Mesodermal cell (in vitro differentiated cells): ENCODE measurements around the gene TMEM178A.
A peak's percentile ranks its signal among the peaks of the same experiment; 100 is the strongest.

Experiments used
- H3K27ac ChIP-seq: 2 replicates; pipeline ENCODE4 v1.7.0; 2013; ENCODE audit warnings: mild to moderate bottlenecking, low read depth, low read length, moderate library complexity; ENCODE audit not compliant: severe bottlenecking
- H3K36me3 ChIP-seq: 2 replicates; pipeline ENCODE4 v1.7.1; 2013; ENCODE audit warnings: mild to moderate bottlenecking, low read length, moderate library complexity; ENCODE audit not compliant: control insufficient read depth, insufficient read depth
- H3K4me1 ChIP-seq: one replicate; pipeline ENCODE4 v1.7.1; 2013; ENCODE audit warnings: mild to moderate bottlenecking, low read length; ENCODE audit not compliant: insufficient read depth, control insufficient read depth, poor library complexity, severe bottlenecking
- H3K4me3 ChIP-seq: 2 replicates; pipeline ENCODE4 v1.7.0; 2013; ENCODE audit warnings: low read length, control low read depth, mild to moderate bottlenecking; ENCODE audit not compliant: insufficient read depth, poor library complexity, severe bottlenecking; ENCODE audit errors: extremely low read depth
- H3K9me3 ChIP-seq: 2 replicates; pipeline ENCODE4 v1.7.1; 2013; ENCODE audit warnings: mild to moderate bottlenecking, low read length, moderate library complexity; ENCODE audit not compliant: control insufficient read depth
- WGBS, 2 experiments: methylation state at CpG; one replicate each; pipeline ENCODE4 v1.1.5; 2013; ENCODE audit warnings: missing lambda C conversion rate in 2 of 2; ENCODE audit not compliant: insufficient coverage in 2 of 2; 5-methylcytosine and 5-hydroxymethylcytosine counted together

The TMEM178A gene

DNA sequence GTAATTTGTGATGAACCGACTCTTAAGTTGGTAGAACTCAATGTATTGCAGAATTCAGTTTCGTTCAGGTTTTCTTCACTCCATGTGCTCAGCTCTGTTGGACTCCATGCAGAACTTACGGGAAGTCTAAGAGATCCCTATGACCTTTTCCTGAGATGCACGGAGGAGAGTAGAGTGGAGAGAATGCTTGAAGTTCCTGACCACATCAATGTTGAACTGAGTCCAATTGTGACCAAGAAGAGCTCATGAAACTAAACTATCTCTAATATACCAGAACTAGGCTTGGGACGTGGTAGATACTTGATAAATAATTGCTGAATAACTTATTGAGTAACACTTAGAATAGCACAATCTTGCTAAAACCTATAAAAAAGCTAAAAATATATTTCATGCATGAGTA is 47.2 kb downstream of the TMEM178A start:
- 94 to 100% methylated on average over 3 of the region's 5 CpGs for WGBS, 2 experiments
- Histone ChIP-seq H3K27ac (no peak overlapping the region), H3K9me3 (no peaks in the 10 kb centered on the region), H3K36me3 (no peaks in the 10 kb centered on the region), H3K4me1 (no peaks in the 10 kb centered on the region), H3K4me3 (no peak overlapping the region)

DNA sequence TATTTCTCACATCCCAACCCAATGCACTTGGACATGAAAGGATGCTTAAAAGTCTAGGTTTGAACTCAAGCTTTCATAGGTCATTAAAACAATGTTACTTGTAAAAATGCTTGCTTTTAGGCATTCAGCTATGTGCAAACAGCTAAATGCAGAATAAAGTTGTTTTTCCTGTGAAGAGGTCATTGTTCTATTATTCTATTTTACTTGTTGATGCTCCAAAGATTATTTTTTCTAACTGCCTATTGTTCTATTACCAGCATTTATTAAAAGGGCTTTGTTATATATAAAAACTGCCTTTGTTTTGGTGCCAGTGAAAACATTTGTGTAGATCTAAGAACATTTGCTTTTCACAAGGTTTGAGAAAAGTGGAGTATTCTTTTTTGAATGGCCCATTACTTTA is 49.4 kb downstream of the TMEM178A start:
- Histone ChIP-seq H3K36me3 (no peaks in the 10 kb centered on the region), H3K27ac (no peak overlapping the region), H3K4me1 (no peaks in the 10 kb centered on the region), H3K4me3 (no peak overlapping the region), H3K9me3 (no peaks in the 10 kb centered on the region)

GRCh38 chr2:39715822-39716221 is 50.1 kb downstream of the TMEM178A start:
- 71 to 100% methylated on average over 1 of the region's 3 CpGs for WGBS, 2 experiments
- no peak overlapping the region for H3K27ac ChIP-seq
- no peaks in the 10 kb centered on the region for H3K9me3 ChIP-seq
- no peaks in the 10 kb centered on the region for H3K36me3 ChIP-seq
- H3K4me1 ChIP-seq = no peaks in the 10 kb centered on the region
- H3K4me3 ChIP-seq = no peak overlapping the region

DNA sequence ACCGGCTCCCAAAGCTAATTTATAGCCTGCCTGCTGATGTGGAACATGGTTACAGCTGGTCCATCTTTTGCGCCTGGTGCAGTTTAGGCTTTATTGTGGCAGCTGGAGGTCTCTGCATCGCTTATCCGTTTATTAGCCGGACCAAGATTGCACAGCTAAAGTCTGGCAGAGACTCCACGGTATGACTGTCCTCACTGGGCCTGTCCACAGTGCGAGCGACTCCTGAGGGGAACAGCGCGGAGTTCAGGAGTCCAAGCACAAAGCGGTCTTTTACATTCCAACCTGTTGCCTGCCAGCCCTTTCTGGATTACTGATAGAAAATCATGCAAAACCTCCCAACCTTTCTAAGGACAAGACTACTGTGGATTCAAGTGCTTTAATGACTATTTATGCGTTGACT is 51.4 kb downstream of the TMEM178A start:
- Histone ChIP-seq H3K36me3 (no peaks in the 10 kb centered on the region), H3K4me1 (no peaks in the 10 kb centered on the region), H3K27ac (no peak overlapping the region), H3K9me3 (no peaks in the 10 kb centered on the region), H3K4me3 (no peak overlapping the region)
- WGBS, 2 experiments = 90 to 95% methylated on average over 7 to 11 of the region's 12 CpGs

DNA sequence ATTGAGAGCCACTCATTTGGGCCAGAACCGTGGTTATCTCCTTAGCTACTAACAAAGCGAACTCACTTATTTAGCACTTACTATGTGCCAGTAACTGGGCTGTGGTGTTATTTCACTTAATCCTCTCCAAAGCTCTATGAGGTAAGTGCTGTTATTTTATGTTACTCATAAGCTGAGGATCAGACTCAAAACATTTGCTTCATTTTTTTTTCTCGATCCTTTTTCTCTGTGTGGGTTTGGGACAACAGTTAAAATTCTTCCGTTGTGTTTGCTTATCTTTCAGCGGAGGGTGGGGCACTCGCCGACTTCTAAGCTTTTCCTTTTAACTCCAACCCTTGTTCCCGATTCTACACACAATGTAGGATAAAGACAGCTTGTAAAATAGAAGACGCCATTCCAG is 52.8 kb downstream of the TMEM178A start:
- Histone ChIP-seq H3K9me3 (no peaks in the 10 kb centered on the region), H3K27ac (no peak overlapping the region)

DNA sequence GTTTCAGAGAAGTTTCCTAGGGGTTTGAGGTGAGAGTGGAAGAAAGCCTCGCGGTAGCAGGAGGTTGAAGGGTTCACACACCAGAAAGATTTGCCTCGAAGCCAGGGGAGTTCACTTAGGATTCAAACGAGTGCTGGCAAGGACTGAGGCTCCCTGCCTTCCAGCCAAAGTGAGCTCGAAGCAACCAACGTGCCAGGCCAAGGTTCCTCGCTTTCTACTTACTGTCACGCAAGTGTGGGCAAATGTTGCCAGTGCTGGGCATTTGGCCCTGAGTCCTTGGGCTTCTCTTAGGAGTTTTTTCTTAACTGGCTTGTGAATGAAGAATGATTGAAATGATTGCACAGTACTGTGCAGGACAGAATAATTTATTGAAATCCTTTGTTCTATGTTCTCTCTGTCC is 53.6 kb downstream of the TMEM178A start:
- H3K9me3 ChIP-seq = no peaks in the 10 kb centered on the region
- H3K36me3 ChIP-seq = no peaks in the 10 kb centered on the region
- peaks cover 11% of the 10 kb centered on the region for H3K4me1 ChIP-seq
- WGBS, 2 experiments = 82 to 91% methylated on average over 7 to 8 of the region's 8 CpGs
- no peak overlapping the region for H3K4me3 ChIP-seq
- no peak overlapping the region for H3K27ac ChIP-seq

More for the DNA sequence above, 52.8 kb downstream of the TMEM178A start:
- H3K4me1 ChIP-seq = peaks cover 2% of the 10 kb centered on the region
- 83 to 100% methylated on average over 1 to 2 of the region's 9 CpGs for WGBS, 2 experiments
- no peaks in the 10 kb centered on the region for H3K36me3 ChIP-seq
- H3K4me3 ChIP-seq = no peak overlapping the region

GRCh38 chr2:39720970-39721369 is 55.3 kb downstream of the TMEM178A start:
- WGBS, 2 experiments = 100% methylated on average over 1 of the region's 2 CpGs; no CpG with 5 or more reads in 1 of the 2 experiments
- no peaks in the 10 kb centered on the region for H3K9me3 ChIP-seq
- peaks cover 21% of the 10 kb centered on the region for H3K4me1 ChIP-seq
- no peaks in the 10 kb centered on the region for H3K36me3 ChIP-seq
- H3K4me3 ChIP-seq = no peak overlapping the region
- no peak overlapping the region for H3K27ac ChIP-seq

- peaks cover 21% of the 10 kb centered on the region for H3K4me1 ChIP-seq
- H3K36me3 ChIP-seq = no peaks in the 10 kb centered on the region
- peak overlapping the region; percentile 77 for H3K27ac ChIP-seq
- H3K9me3 ChIP-seq = no peaks in the 10 kb centered on the region
- WGBS, 2 experiments = 90 to 100% methylated on average over 1 to 2 of the region's 2 CpGs
- H3K4me3 ChIP-seq = no peak overlapping the region
Measured at GRCh38 chr2:39723497-39723896, 57.8 kb downstream of the TMEM178A start.

- Histone ChIP-seq H3K4me1 (peaks cover 21% of the 10 kb centered on the region), H3K4me3 (no peak overlapping the region), H3K36me3 (no peaks in the 10 kb centered on the region), H3K9me3 (no peaks in the 10 kb centered on the region), H3K27ac (peak overlapping the region; percentile 77)
- 63 to 83% methylated on average over 3 of the region's 9 CpGs for WGBS, 2 experiments
Measured at GRCh38 chr2:39723946-39724827, 58.5 kb downstream of the TMEM178A start.

DNA sequence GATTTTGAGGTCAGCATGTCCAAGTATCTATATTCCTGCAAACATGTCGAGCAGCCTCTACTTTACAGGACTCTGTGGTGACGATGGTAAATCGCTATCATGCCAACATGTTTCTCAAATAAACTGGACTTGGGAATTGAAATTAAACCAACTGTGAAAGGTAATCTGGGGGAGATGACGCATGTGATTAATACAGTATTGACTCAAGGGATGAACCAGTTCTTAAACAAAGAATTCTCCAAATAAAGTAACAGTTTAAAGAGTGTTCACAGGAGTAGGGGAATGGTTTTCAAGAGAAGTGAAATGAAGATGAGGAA is 59.1 kb downstream of the TMEM178A start:
- Histone ChIP-seq H3K9me3 (no peaks in the 10 kb centered on the region), H3K4me1 (peaks cover 21% of the 10 kb centered on the region), H3K27ac (no peak overlapping the region), H3K36me3 (no peaks in the 10 kb centered on the region), H3K4me3 (no peak overlapping the region)
- 100% methylated on average over 2 to 4 of the region's 4 CpGs for WGBS, 2 experiments

GRCh38 chr2:39725401-39725800 is 59.7 kb downstream of the TMEM178A start:
- 97% methylated on average over 4 of the region's 5 CpGs for WGBS, 2 experiments

More at GRCh38 chr2:39725401-39725800, 59.7 kb downstream of the TMEM178A start:
- H3K4me3 ChIP-seq = no peak overlapping the region
- H3K27ac ChIP-seq = no peak overlapping the region
- no peaks in the 10 kb centered on the region for H3K9me3 ChIP-seq
- H3K36me3 ChIP-seq = no peaks in the 10 kb centered on the region
- peaks cover 21% of the 10 kb centered on the region for H3K4me1 ChIP-seq
